Measurements from ENCODE around the gene NHERF1.

Gene NHERF1

GRCh38 chr17:74770498-74771318 lies 22.3 kb downstream of the NHERF1 start:
- TF ChIP-seq, protein P1, sequence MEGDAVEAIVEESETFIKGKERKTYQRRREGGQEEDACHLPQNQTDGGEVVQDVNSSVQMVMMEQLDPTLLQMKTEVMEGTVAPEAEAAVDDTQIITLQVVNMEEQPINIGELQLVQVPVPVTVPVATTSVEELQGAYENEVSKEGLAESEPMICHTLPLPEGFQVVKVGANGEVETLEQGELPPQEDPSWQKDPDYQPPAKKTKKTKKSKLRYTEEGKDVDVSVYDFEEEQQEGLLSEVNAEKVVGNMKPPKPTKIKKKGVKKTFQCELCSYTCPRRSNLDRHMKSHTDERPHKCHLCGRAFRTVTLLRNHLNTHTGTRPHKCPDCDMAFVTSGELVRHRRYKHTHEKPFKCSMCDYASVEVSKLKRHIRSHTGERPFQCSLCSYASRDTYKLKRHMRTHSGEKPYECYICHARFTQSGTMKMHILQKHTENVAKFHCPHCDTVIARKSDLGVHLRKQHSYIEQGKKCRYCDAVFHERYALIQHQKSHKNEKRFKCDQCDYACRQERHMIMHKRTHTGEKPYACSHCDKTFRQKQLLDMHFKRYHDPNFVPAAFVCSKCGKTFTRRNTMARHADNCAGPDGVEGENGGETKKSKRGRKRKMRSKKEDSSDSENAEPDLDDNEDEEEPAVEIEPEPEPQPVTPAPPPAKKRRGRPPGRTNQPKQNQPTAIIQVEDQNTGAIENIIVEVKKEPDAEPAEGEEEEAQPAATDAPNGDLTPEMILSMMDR (IDR thresholded peaks at IDR 0.05): peak; percentile 95

GRCh38 chr17:74771319-74771914 lies 23.0 kb downstream of the NHERF1 start:
- TF ChIP-seq, protein P1 (IDR thresholded peaks at IDR 0.05): no peak

GRCh38 chr17:74772053-74772452 lies 23.6 kb downstream of the NHERF1 start:
- TF ChIP-seq, protein P1 (IDR thresholded peaks at IDR 0.05): no peak

- TF ChIP-seq, protein P1 (IDR thresholded peaks at IDR 0.05): no peak
Observed at GRCh38 chr17:74773414-74773813, 25.0 kb downstream of the NHERF1 start.

GRCh38 chr17:74773871-74774286 lies 25.5 kb downstream of the NHERF1 start:
- TF ChIP-seq, protein P1 (IDR thresholded peaks at IDR 0.05): no peak

GRCh38 chr17:74775409-74776043 lies 27.1 kb downstream of the NHERF1 start:
- TF ChIP-seq, protein P1 (IDR thresholded peaks at IDR 0.05): no peak

DNA sequence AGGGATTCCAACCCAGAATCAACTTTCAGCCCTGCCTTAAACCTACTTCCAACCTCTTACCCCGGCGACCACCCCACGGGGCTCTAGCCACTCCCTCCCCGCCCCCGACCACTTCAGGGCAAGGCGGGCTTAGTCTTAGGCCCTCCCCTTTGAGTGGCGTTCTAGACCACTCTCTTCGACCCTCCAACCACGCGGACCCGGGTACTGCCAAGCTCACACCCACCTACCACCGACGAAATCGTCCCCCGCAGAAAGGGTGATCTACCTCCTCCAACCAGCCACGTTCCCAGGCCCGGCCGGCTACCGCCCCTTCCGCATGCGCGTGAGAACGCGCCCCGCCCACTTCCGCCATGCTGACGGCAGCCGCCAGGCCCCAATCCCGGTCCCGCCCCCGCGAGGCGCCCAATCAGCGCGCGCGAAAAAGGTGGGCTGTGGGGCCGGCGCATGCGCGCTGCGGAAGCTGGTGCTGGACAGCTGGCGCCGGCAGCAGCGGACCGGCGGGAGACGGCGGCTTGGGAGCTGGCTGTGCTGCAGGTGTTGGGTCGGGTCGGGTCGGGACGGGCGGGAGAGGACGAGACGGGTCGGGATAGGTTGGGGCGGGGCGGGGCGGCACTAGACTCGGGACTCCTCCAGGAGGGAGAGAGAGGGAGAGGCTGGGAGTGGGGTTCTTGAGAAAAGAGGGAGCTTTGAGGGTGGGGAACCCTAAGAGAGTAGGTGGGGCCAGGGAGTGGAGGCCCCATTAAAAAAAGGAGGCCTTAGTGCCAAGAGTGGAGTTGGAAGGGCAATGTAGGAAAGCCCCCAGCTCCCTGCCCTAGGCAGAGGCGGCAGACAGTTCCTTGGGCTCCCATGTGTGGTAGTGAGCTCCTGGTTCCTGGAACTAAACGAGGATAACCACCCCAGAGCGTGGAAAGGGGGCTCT lies 27.9 kb downstream of the NHERF1 start, which contains the start of gene NAT9:
Gene NAT9 (minus strand): TSS at position 302 of the 919 bp plus-strand sequence. CDS start 647 bp downstream, outside the sequence.
- TF ChIP-seq, protein P1 (IDR thresholded peaks at IDR 0.05): no peak

All from LNCAP (cell line).